ENCODE results near the gene UTP25. TPM values are rescaled to one million over a fixed set of nuclear protein-coding genes. Genes with fewer than 3 reads are reported as not detected.
"Not testable (repeated sequence)": the region's sequence is repeated elsewhere in the genome, so short reads cannot be mapped to it uniquely, and the experiment has no call there.

UTP25 gene
- total RNA-seq, 1 experiment from 2014 or later: 14.3 TPM

DNA sequence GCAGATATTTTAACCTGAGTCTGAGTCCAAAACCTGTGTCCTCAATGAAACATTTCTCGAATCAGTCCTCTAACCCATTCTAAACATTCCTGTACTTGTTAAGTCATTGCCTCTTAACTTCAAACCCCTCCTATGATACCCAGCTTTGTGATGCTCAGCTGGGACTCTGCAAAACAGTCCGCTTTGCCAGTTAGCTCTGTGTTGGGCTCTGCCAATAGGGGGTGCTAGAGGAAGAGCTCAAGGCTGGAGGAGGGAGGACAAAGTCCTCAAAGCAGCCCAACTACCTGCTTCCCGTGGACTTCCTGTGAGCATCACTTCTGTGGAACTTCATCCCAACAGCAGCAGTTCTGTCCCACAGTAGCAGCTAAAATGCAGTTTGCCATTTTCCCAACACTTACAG, 72.2 kb downstream of the UTP25 start:
- DNase-seq: peak; percentile 59
- Histone ChIP-seq H3F3A (ENCODE audit: low read length, unreplicated experiment) (peaks cover 7% of the 10 kb centered on the region), H3K4me1 (ENCODE audit: insufficient read depth, low read length) (peaks cover 53% of the 10 kb centered on the region), H3K9ac (ENCODE audit: low read length) (peak overlapping the region; percentile 50), H4K20me1 (ENCODE audit: low read length) (no peaks in the 10 kb centered on the region), H3K9me2 (replicated peaks; ENCODE audit: low read length) (no peaks in the 10 kb centered on the region), H3K27ac (ENCODE audit: low read length) (peak overlapping the region; percentile 85), H3K4me3 (ENCODE audit: low read length) (no peak overlapping the region), H3K27me3 (ENCODE audit: low read length) (no peaks in the 10 kb centered on the region), H3K79me2 (ENCODE audit: low read length) (no peaks in the 10 kb centered on the region), H2AFZ (ENCODE audit: low read length) (no peak overlapping the region), H3K9me3 (ENCODE audit: low read length) (no peaks in the 10 kb centered on the region), H3K36me3 (ENCODE audit: low read depth, low read length) (no peaks in the 10 kb centered on the region), H3K4me2 (ENCODE audit: low read length) (peak overlapping the region; percentile 50; the same call in 1 of the 2 replicates)
- no TSS peak for BruUV-seq (replicated peaks)
- intact Hi-C loops (cut with micrococcal nuclease): no loop called here
- ChIA-PET POLR2A (ENCODE audit: unreplicated experiment) (no interaction called here), CTCF (interaction anchor here (0.6 to 0.7 kb wide), 2 partner anchors 27 to 371 kb away, joined by 3 to 6 read pairs; no protein-coding TSS in a partner anchor)
- ATAC-seq: no peak
- TF ChIP-seq, protein P1, sequence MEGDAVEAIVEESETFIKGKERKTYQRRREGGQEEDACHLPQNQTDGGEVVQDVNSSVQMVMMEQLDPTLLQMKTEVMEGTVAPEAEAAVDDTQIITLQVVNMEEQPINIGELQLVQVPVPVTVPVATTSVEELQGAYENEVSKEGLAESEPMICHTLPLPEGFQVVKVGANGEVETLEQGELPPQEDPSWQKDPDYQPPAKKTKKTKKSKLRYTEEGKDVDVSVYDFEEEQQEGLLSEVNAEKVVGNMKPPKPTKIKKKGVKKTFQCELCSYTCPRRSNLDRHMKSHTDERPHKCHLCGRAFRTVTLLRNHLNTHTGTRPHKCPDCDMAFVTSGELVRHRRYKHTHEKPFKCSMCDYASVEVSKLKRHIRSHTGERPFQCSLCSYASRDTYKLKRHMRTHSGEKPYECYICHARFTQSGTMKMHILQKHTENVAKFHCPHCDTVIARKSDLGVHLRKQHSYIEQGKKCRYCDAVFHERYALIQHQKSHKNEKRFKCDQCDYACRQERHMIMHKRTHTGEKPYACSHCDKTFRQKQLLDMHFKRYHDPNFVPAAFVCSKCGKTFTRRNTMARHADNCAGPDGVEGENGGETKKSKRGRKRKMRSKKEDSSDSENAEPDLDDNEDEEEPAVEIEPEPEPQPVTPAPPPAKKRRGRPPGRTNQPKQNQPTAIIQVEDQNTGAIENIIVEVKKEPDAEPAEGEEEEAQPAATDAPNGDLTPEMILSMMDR (conservative IDR thresholded peaks at IDR 0.05; ENCODE audit: low read depth, low read length): peak; percentile 79
- TF ChIP-seq EZH2 (IDR thresholded peaks at IDR 0.05; ENCODE audit: low read length, unreplicated experiment) (no peak), EZH2phosphoT487 (IDR thresholded peaks at IDR 0.05; ENCODE audit: borderline replicate concordance, low read length) (no peak)

DNA sequence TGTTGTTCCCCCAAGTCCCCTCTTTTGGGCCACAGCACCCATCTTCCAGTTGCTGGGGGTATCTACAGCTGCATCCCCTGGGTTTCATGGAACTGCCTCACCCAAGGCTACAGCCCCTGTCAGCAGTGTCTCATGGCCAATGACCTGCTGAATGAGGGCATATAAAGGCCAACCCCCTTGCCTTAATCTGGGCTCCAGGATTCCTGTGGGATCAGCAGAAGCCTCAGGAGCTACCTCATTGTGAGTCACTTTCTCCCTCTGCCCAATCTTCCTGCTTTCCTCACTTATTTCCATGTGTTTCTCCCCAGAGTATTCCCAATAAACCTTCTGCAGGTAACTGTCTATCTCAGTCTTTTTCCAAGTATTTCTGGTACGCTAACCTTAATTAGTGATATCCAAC, 73.0 kb downstream of the UTP25 start:
- POLR2A ChIA-PET (ENCODE audit: unreplicated experiment): no interaction called here
- Histone ChIP-seq H3K9ac (ENCODE audit: low read length) (peak overlapping the region; percentile 50), H3K27ac (ENCODE audit: low read length) (peak overlapping the region; percentile 85), H3K79me2 (ENCODE audit: low read length) (no peaks in the 10 kb centered on the region), H3K9me2 (replicated peaks; ENCODE audit: low read length) (no peaks in the 10 kb centered on the region), H3K27me3 (ENCODE audit: low read length) (no peaks in the 10 kb centered on the region), H3K9me3 (ENCODE audit: low read length) (no peaks in the 10 kb centered on the region), H3K4me2 (ENCODE audit: low read length) (peak overlapping the region; percentile 50), H3K36me3 (ENCODE audit: low read depth, low read length) (no peaks in the 10 kb centered on the region), H3K4me3 (ENCODE audit: low read length) (peak overlapping the region; percentile 1; the same call in 1 of the 2 replicates), H2AFZ (ENCODE audit: low read length) (no peak overlapping the region), H3K4me1 (ENCODE audit: insufficient read depth, low read length) (peaks cover 45% of the 10 kb centered on the region), H3F3A (ENCODE audit: low read length, unreplicated experiment) (peaks cover 7% of the 10 kb centered on the region), H4K20me1 (ENCODE audit: low read length) (no peaks in the 10 kb centered on the region)
- TF ChIP-seq EZH2 (IDR thresholded peaks at IDR 0.05; ENCODE audit: low read length, unreplicated experiment) (no peak), EZH2phosphoT487 (IDR thresholded peaks at IDR 0.05; ENCODE audit: borderline replicate concordance, low read length) (no peak)
- TF ChIP-seq, protein P1 (conservative IDR thresholded peaks at IDR 0.05; ENCODE audit: low read depth, low read length): no peak
- no TSS peak for BruUV-seq (replicated peaks)
- peak; percentile 83 for ATAC-seq
- CTCF ChIA-PET: interaction anchor here (0.5 to 0.7 kb wide), 2 partner anchors 37 to 548 kb away, joined by 5 to 7 read pairs; no protein-coding TSS in a partner anchor
- peak; percentile 90 for DNase-seq
- intact Hi-C loops (cut with micrococcal nuclease): no loop called here

GRCh38 chr1:209901211-209901610, 73.4 kb downstream of the UTP25 start:
- Histone ChIP-seq H4K20me1 (ENCODE audit: low read length) (no peaks in the 10 kb centered on the region), H3F3A (ENCODE audit: low read length, unreplicated experiment) (peaks cover 3% of the 10 kb centered on the region), H3K4me3 (ENCODE audit: low read length) (peak overlapping the region; percentile 1; the same call in 1 of the 2 replicates), H3K4me1 (ENCODE audit: insufficient read depth, low read length) (peaks cover 41% of the 10 kb centered on the region), H2AFZ (ENCODE audit: low read length) (no peak overlapping the region), H3K27ac (ENCODE audit: low read length) (peak overlapping the region; percentile 85), H3K27me3 (ENCODE audit: low read length) (no peaks in the 10 kb centered on the region), H3K9me3 (ENCODE audit: low read length) (no peaks in the 10 kb centered on the region), H3K9ac (ENCODE audit: low read length) (peak overlapping the region; percentile 50), H3K36me3 (ENCODE audit: low read depth, low read length) (no peaks in the 10 kb centered on the region), H3K79me2 (ENCODE audit: low read length) (no peaks in the 10 kb centered on the region), H3K4me2 (ENCODE audit: low read length) (peak overlapping the region; percentile 50), H3K9me2 (replicated peaks; ENCODE audit: low read length) (no peaks in the 10 kb centered on the region)
- TF ChIP-seq, protein P1 (conservative IDR thresholded peaks at IDR 0.05; ENCODE audit: low read depth, low read length): no peak
- TF ChIP-seq EZH2 (IDR thresholded peaks at IDR 0.05; ENCODE audit: low read length, unreplicated experiment): no peak
- no peak for TF ChIP-seq EZH2phosphoT487 (IDR thresholded peaks at IDR 0.05; ENCODE audit: borderline replicate concordance, low read length)
- CTCF ChIA-PET: interaction anchor here (0.7 kb wide), 1 partner anchor 547 kb away, joined by 5 read pairs; no protein-coding TSS in a partner anchor
- DNase-seq (no peak), ATAC-seq (no peak; the same call in 1 of the 2 replicates)
- BruUV-seq (replicated peaks): no TSS peak
- intact Hi-C loops (cut with micrococcal nuclease): no loop called here
- POLR2A ChIA-PET (ENCODE audit: unreplicated experiment): no interaction called here

- H3K27ac ChIP-seq (ENCODE audit: low read length); DNase-seq; H3F3A ChIP-seq (ENCODE audit: low read length, unreplicated experiment); H3K4me2 ChIP-seq (ENCODE audit: low read length); H4K20me1 ChIP-seq (ENCODE audit: low read length); intact Hi-C loops (cut with micrococcal nuclease); H3K36me3 ChIP-seq (ENCODE audit: low read depth, low read length); H3K4me3 ChIP-seq (ENCODE audit: low read length); ATAC-seq; BruUV-seq (replicated peaks); H2AFZ ChIP-seq (ENCODE audit: low read length); H3K9me3 ChIP-seq (ENCODE audit: low read length); H3K9ac ChIP-seq (ENCODE audit: low read length); H3K27me3 ChIP-seq (ENCODE audit: low read length); H3K79me2 ChIP-seq (ENCODE audit: low read length); H3K9me2 ChIP-seq (replicated peaks; ENCODE audit: low read length): not testable (repeated sequence)
- peaks cover 27% of the 10 kb centered on the region for H3K4me1 ChIP-seq (ENCODE audit: insufficient read depth, low read length)
- CTCF ChIA-PET: interaction anchor here (0.6 kb wide), 1 partner anchor 7 kb away, joined by 5 read pairs; no protein-coding TSS in a partner anchor
- POLR2A ChIA-PET (ENCODE audit: unreplicated experiment): interaction anchor here (0.6 kb wide), 1 partner anchor 8 kb away, joined by 7 read pairs; no protein-coding TSS in a partner anchor
These were observed 77.0 kb downstream of the UTP25 start for GRCh38 chr1:209904774-209905173.
